HepG2 (cell line): ENCODE measurements around the gene ACOT8. TPM values are rescaled to one million over a fixed set of nuclear protein-coding genes. Genes with fewer than 3 reads are reported as not detected.

Source experiments
- ARHGAP35 ChIP-seq: sonication (generic); formaldehyde crosslinking; IDR thresholded peaks from 2 replicates; pipeline ENCODE4 v1.9.0; 2022; ENCODE audit warnings: mild to moderate bottlenecking, inconsistent platforms, moderate library complexity, missing genetic modification reagents, borderline replicate concordance
- ATF4 ChIP-seq, 2 experiments: fragments of 450-650 bp in 1 of 2; sonication (generic) in 1 of 2; formaldehyde crosslinking; IDR thresholded peaks; 2 replicates each; pipeline versions ENCODE4 v1.5.0 to v1.8.0; 2020 to 2022; ENCODE audit warnings: mild to moderate bottlenecking in 1 of 2, missing genetic modification reagents in 1 of 2
- DZIP1 ChIP-seq: sonication (generic); formaldehyde crosslinking; IDR thresholded peaks from 2 replicates; pipeline ENCODE4 v1.5.0; 2020; ENCODE audit warnings: mild to moderate bottlenecking, missing genetic modification reagents
- KDM6A ChIP-seq: IDR thresholded peaks from 2 replicates; pipeline ENCODE4 v1.6.1; 2016; ENCODE audit warnings: low read depth
- MEIS2 ChIP-seq: sonication (generic); formaldehyde crosslinking; IDR thresholded peaks from 2 replicates; pipeline ENCODE4 v1.9.0; 2021; ENCODE audit warnings: mild to moderate bottlenecking, missing genetic modification reagents
- NCOA5 ChIP-seq: sonication (generic); formaldehyde crosslinking; IDR thresholded peaks from 2 replicates; pipeline ENCODE4 v1.4.0; 2020; ENCODE audit warnings: missing genetic modification reagents
- RELA ChIP-seq: sonication (generic); formaldehyde crosslinking; IDR thresholded peaks from 2 replicates; pipeline ENCODE4 v1.4.0; 2020; ENCODE audit warnings: missing genetic modification reagents
- SMAD9 ChIP-seq: sonication (generic); formaldehyde crosslinking; IDR thresholded peaks from 2 replicates; pipeline ENCODE4 v1.5.1; 2020; ENCODE audit warnings: mild to moderate bottlenecking, missing genetic modification reagents
- SP4 ChIP-seq: sonication (generic); formaldehyde crosslinking; IDR thresholded peaks from 2 replicates; pipeline ENCODE4 v1.8.1; 2023; ENCODE audit warnings: mild to moderate bottlenecking, missing genetic modification reagents
- TBP ChIP-seq: sonication (generic); formaldehyde crosslinking; IDR thresholded peaks from 2 replicates; pipeline ENCODE4 v1.5.0; 2020; ENCODE audit warnings: missing genetic modification reagents
- ZBTB33 ChIP-seq: sonication (generic); formaldehyde crosslinking; IDR thresholded peaks from 2 replicates; pipeline ENCODE4 v1.4.0; 2020; ENCODE audit warnings: missing genetic modification reagents
- ZBTB34 ChIP-seq: sonication (generic); formaldehyde crosslinking; IDR thresholded peaks from 2 replicates; pipeline ENCODE4 v1.8.0; 2022; ENCODE audit warnings: mild to moderate bottlenecking, missing genetic modification reagents
- ZNF292 ChIP-seq: sonication (generic); formaldehyde crosslinking; IDR thresholded peaks from 2 replicates; pipeline ENCODE4 v1.8.1; 2022; ENCODE audit warnings: mild to moderate bottlenecking, low read depth, missing genetic modification reagents, borderline replicate concordance
- ZNF530 ChIP-seq: sonication (generic); formaldehyde crosslinking; IDR thresholded peaks from 2 replicates; pipeline ENCODE4 v1.5.0; 2020; ENCODE audit warnings: low read depth, mild to moderate bottlenecking, missing genetic modification reagents
- ZNF598 ChIP-seq: sonication (generic); formaldehyde crosslinking; IDR thresholded peaks from 2 replicates; pipeline ENCODE4 v1.5.1; 2020; ENCODE audit warnings: mild to moderate bottlenecking, missing genetic modification reagents, borderline replicate concordance
- ZNF777 ChIP-seq: sonication (generic); formaldehyde crosslinking; IDR thresholded peaks from 2 replicates; pipeline ENCODE4 v1.4.0; 2020; ENCODE audit warnings: missing genetic modification reagents
- ZNF788 ChIP-seq: sonication (generic); formaldehyde crosslinking; IDR thresholded peaks from 2 replicates; pipeline ENCODE4 v1.5.0; 2020; ENCODE audit warnings: mild to moderate bottlenecking, missing genetic modification reagents, borderline replicate concordance
- ZNF850 ChIP-seq: sonication (generic); formaldehyde crosslinking; conservative IDR thresholded peaks from 2 replicates; pipeline ENCODE4 v1.9.0; 2021; ENCODE audit warnings: mild to moderate bottlenecking, missing genetic modification reagents
- ZSCAN5A ChIP-seq: sonication (generic); formaldehyde crosslinking; IDR thresholded peaks from 2 replicates; pipeline ENCODE4 v1.8.0; 2022; ENCODE audit warnings: mild to moderate bottlenecking, missing genetic modification reagents, borderline replicate concordance
- polyA plus RNA-seq, 8 experiments: library from polyadenylated mRNA; depleted of rRNA in 3 of 8; stranded (reverse) in 7 of 8; unstranded in 1 of 8; fragments of >200 nt; fragmentation: Illumina TruSeq in 4 of 8; extraction: Trizol in 4 of 8; gene quantifications; 2 replicates each; pipeline versions ENCODE4 v1.2.1 to v1.2.3, GENCODE V29; 2011 to 2016; ENCODE audit warnings: low read depth in 4 of 8, missing spikeins in 1 of 8, mixed read lengths in 1 of 8; ENCODE audit not compliant: insufficient read depth in 1 of 8
- total RNA-seq, 5 experiments: library from RNA; depleted of rRNA; stranded (reverse); fragments of >200 nt; fragmentation: Illumina TruSeq; extraction: Trizol; gene quantifications; 2 replicates each; pipeline ENCODE4 v1.2.3, GENCODE V29; 2016; ENCODE audit warnings: low read depth in 1 of 5

Gene ACOT8
- total and polyA plus RNA-seq, 2 of the 13 experiments (the other 11 are each of a cell fraction or from before 2014, with no cell fraction given): 31.4 to 45.5 TPM

GRCh38 chr20:45812157-45813005, 44.8 kb downstream of the ACOT8 start, which contains the start of gene UBE2C (continued):
- TF ChIP-seq ZNF788 (peak; percentile 51; the same call in 1 of the 2 replicates), ARHGAP35 (CRISPR knock-in tag) (peak; percentile 89; the same call in 1 of the 2 replicates), NCOA5 (CRISPR knock-in tag) (no peak), ZNF850 (no peak), ZNF292 (CRISPR knock-in tag) (no peak), RELA (CRISPR knock-in tag) (no peak), TBP (CRISPR knock-in tag) (no peak), ATF4 (CRISPR knock-in tag; IDR thresholded peaks at IDR 0.05) (peak in 1 of 2 experiments; percentile 73; a peak in 2 of 4 replicates), DZIP1 (CRISPR knock-in tag) (no peak), SP4 (CRISPR knock-in tag) (peak; percentile 72), MEIS2 (CRISPR knock-in tag) (0 out of 2 replicates have a peak, but pooled peaks have one; percentile 37), KDM6A (CRISPR knock-in tag) (no peak), SMAD9 (no peak), ZBTB33 (CRISPR knock-in tag) (peak; percentile 84), ZNF598 (CRISPR knock-in tag) (no peak; the same call in 1 of the 2 replicates), ZNF777 (CRISPR knock-in tag) (0 out of 2 replicates have a peak, but pooled peaks have one; percentile 27), ZSCAN5A (CRISPR knock-in tag) (peak; percentile 50; the same call in 1 of the 2 replicates), ZNF530 (CRISPR knock-in tag) (no peak), ZBTB34 (CRISPR knock-in tag) (peak; percentile 82)
